ENCODE data around the gene BRICD5.
A peak's percentile ranks its signal among the peaks of the same experiment; 100 is the strongest.

Gene BRICD5

GRCh38 chr16:2161911-2162310 is 48.8 kb downstream of the BRICD5 start:
- no peak for DNase-seq (ENCODE audit: low read depth)
- no peak overlapping the region for H3K4me3 ChIP-seq (ENCODE audit: low read depth, low read length)
- TF ChIP-seq CTCF (IDR thresholded peaks at IDR 0.05; ENCODE audit: low read depth, low read length, missing control alignments), result no peak

DNA sequence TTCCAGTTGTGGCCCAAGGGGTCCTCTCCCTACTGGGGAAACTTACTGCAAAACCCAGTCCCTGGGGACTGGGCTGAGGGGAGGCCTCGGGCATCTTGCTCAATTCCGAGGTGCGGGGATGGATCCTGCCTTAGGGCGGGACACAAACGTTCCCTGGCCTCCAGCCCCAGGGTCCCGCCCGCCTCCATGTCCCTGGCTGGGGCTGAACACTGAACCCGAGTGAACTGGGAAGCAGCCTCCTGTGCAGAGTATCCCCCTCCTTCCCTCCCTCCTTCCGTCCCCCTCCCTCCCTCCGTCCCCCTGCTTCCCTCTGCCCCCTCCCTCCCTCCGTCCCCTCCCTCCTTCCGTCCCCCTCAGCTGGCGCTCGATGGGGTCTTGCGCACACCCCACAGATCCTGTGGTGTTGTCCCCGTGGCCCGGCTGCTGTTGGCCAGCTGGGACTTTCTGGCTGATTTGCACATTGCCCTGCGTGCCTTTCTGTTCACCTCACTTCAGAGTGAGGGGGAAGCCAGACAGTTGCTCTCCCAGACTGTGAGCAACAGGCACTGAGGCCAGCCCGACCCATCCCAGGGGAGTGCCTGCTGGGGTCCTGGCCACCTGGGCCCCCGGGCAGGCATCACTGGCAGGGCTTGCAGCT is 49.6 kb downstream of the BRICD5 start:
- TF ChIP-seq CTCF (IDR thresholded peaks at IDR 0.05; ENCODE audit: low read depth, low read length, missing control alignments), result no peak
- peak overlapping the region; percentile 34 for H3K4me3 ChIP-seq (ENCODE audit: low read depth, low read length)
- no peak for DNase-seq (ENCODE audit: low read depth)
